ENCODE measurements around the gene BARD1. TPM values are rescaled to one million over a fixed set of nuclear protein-coding genes. Genes with fewer than 3 reads are reported as not detected.

BARD1 gene
- total RNA-seq (10 to 100 TPM; 21.6 to 25.4 TPM), polyA plus RNA-seq (ENCODE audit: insufficient read depth, low read depth, low replicate concordance) (10.9 TPM)
- long read RNA-seq, donor 1, full-length matches to known transcripts: 3 of 3 reads
- long read RNA-seq, donor 1, partial matches to known transcripts: 0 of 3 reads
- long read RNA-seq, donor 1, other reads (novel, unspliced or antisense): 0 of 3 reads
- long read RNA-seq, donor 2, full-length matches to known transcripts: 1 of 1 reads
- long read RNA-seq, donor 2, partial matches to known transcripts: 0 of 1 reads
- long read RNA-seq, donor 2, other reads (novel, unspliced or antisense): 0 of 1 reads

GRCh38 chr2:214808981-214809750, at the start of gene BARD1:
Gene BARD1, minus strand, starts transcription at chr2:214809683. Its CDS starts 114 bp downstream, at chr2:214809569.
- Histone ChIP-seq H3K4me3 (peak within 1 kb of the TSS; percentile 79 to 91), H3K9me3 (no peaks in the 10 kb centered on the region), H3K4me1 (peaks cover 6% of the 10 kb centered on the region), H3K27me3 (no peaks in the 10 kb centered on the region), H3K27ac (peak within 1 kb of the TSS; percentile 88 to 97), H3K36me3 (ENCODE audit: low read depth, missing control alignments) (no peaks in the 10 kb centered on the region)
- DNase-seq: peak; percentile 53
- intact Hi-C loops (cut with DNase I; ENCODE audit: low total_unique reads): no loop called here
- TF ChIP-seq CTCF (IDR thresholded peaks at IDR 0.05) (no peak), POLR2A (IDR thresholded peaks at IDR 0.05) (no peak)
- WGBS, 2 donors: 1% methylated on average over 24 to 76 of the region's 76 CpGs

- Histone ChIP-seq H3K4me1 (no peaks in the 10 kb centered on the region), H3K4me3 (no peak overlapping the region), H3K36me3 (ENCODE audit: low read depth, missing control alignments) (no peaks in the 10 kb centered on the region), H3K27ac (no peak overlapping the region), H3K9me3 (no peaks in the 10 kb centered on the region), H3K27me3 (no peaks in the 10 kb centered on the region)
- intact Hi-C loops (cut with DNase I; ENCODE audit: low total_unique reads): no loop called here
- WGBS, 2 donors: 54 to 69% methylated on average over 3 of the region's 3 CpGs
- no peak for DNase-seq
- TF ChIP-seq POLR2A (IDR thresholded peaks at IDR 0.05) (no peak), CTCF (IDR thresholded peaks at IDR 0.05) (no peak)
Measured at GRCh38 chr2:214856137-214856536, 46.7 kb upstream of the BARD1 start.

- 46 to 60% methylated on average over 2 of the region's 2 CpGs for whole genome bisulfite sequencing, 2 donors
Measured at GRCh38 chr2:214853906-214854305, 44.4 kb upstream of the BARD1 start.

GRCh38 chr2:214843823-214844222, 34.3 kb upstream of the BARD1 start:
- intact Hi-C loops (cut with DNase I; ENCODE audit: low total_unique reads): no loop called here
- Histone ChIP-seq H3K27ac (no peak overlapping the region), H3K27me3 (no peaks in the 10 kb centered on the region), H3K9me3 (no peaks in the 10 kb centered on the region), H3K4me3 (no peak overlapping the region), H3K4me1 (no peaks in the 10 kb centered on the region), H3K36me3 (ENCODE audit: low read depth, missing control alignments) (no peaks in the 10 kb centered on the region)
- WGBS, 2 donors: 88 to 97% methylated on average over 2 of the region's 2 CpGs
- TF ChIP-seq CTCF (IDR thresholded peaks at IDR 0.05) (no peak), POLR2A (IDR thresholded peaks at IDR 0.05) (no peak)
- no peak for DNase-seq

More at GRCh38 chr2:214853906-214854305, 44.4 kb upstream of the BARD1 start:
- Histone ChIP-seq H3K4me3 (no peak overlapping the region), H3K9me3 (no peaks in the 10 kb centered on the region), H3K4me1 (no peaks in the 10 kb centered on the region), H3K36me3 (ENCODE audit: low read depth, missing control alignments) (no peaks in the 10 kb centered on the region), H3K27ac (no peak overlapping the region), H3K27me3 (no peaks in the 10 kb centered on the region)
- no peak for DNase-seq
- no peak for TF ChIP-seq POLR2A (IDR thresholded peaks at IDR 0.05)
- TF ChIP-seq CTCF (IDR thresholded peaks at IDR 0.05): no peak
- intact Hi-C loops (cut with DNase I; ENCODE audit: low total_unique reads): no loop called here

All from testis (tissue), 5 donors.